Dedifferentiated amniotic fluid mesenchymal stem cell (primary cell): Measurements from ENCODE around the gene ADAMTSL2.
"Not testable (repeated sequence)": the region's sequence is repeated elsewhere in the genome, so short reads cannot be mapped to it uniquely, and the experiment has no call there.

Experiments used
- DNase-seq: peaks from one replicate; pipeline ENCODE4 v3.0.0-alpha.2; 2016; ENCODE audit errors: extremely low spot score

ADAMTSL2 gene

GRCh38 chr9:133558191-133559126 is 24.0 kb downstream of the ADAMTSL2 start:
- peak; percentile 69 for DNase-seq

GRCh38 chr9:133560311-133560710 is 25.8 kb downstream of the ADAMTSL2 start:
- no peak for DNase-seq

- no peak for DNase-seq
Measured at GRCh38 chr9:133560944-133561343, 26.4 kb downstream of the ADAMTSL2 start.

- no peak for DNase-seq
Measured at GRCh38 chr9:133561976-133562554, 27.6 kb downstream of the ADAMTSL2 start.

- DNase-seq: no peak
Measured at GRCh38 chr9:133562611-133563290, 28.2 kb downstream of the ADAMTSL2 start.

- no peak for DNase-seq
Measured at GRCh38 chr9:133563291-133563796, 28.8 kb downstream of the ADAMTSL2 start.

GRCh38 chr9:133563814-133564213 is 29.3 kb downstream of the ADAMTSL2 start:
- DNase-seq: not testable (repeated sequence)

- no peak for DNase-seq
Measured at GRCh38 chr9:133564451-133565116, 30.1 kb downstream of the ADAMTSL2 start.

GRCh38 chr9:133566382-133566781 is 31.9 kb downstream of the ADAMTSL2 start:
- no peak for DNase-seq

- no peak for DNase-seq
Measured at GRCh38 chr9:133566817-133567216, 32.3 kb downstream of the ADAMTSL2 start.

GRCh38 chr9:133568186-133568585 is 33.7 kb downstream of the ADAMTSL2 start:
- DNase-seq: no peak

- DNase-seq: no peak
Measured at GRCh38 chr9:133569121-133569785, 34.7 kb downstream of the ADAMTSL2 start.

GRCh38 chr9:133569891-133570690 is 35.6 kb downstream of the ADAMTSL2 start:
- no peak for DNase-seq

- DNase-seq: no peak
Measured at GRCh38 chr9:133570691-133571080, 36.2 kb downstream of the ADAMTSL2 start.

GRCh38 chr9:133571391-133571890 is 36.9 kb downstream of the ADAMTSL2 start:
- DNase-seq: no peak

- no peak for DNase-seq
Measured at GRCh38 chr9:133571896-133572595, 37.5 kb downstream of the ADAMTSL2 start.

GRCh38 chr9:133572821-133573361 is 38.4 kb downstream of the ADAMTSL2 start:
- DNase-seq: no peak

GRCh38 chr9:133573791-133574515 is 39.4 kb downstream of the ADAMTSL2 start:
- no peak for DNase-seq

- DNase-seq: no peak
Measured at GRCh38 chr9:133574771-133575170, 40.3 kb downstream of the ADAMTSL2 start.
